HG03139 (cell line): ENCODE results near the gene DSCAML1.
"Not testable (repeated sequence)": the region's sequence is repeated elsewhere in the genome, so short reads cannot be mapped to it uniquely, and the experiment has no call there.

Experiments used
- ATAC-seq: cut with Tn5 transposase; IDR thresholded peaks from one replicate; pipeline ENCODE4 v1.9.1; 2021; ENCODE audit not compliant: unreplicated experiment

The DSCAML1 gene

GRCh38 chr11:117766026-117766425, 31.0 kb downstream of the DSCAML1 start:
- ATAC-seq: no peak

GRCh38 chr11:117765068-117765467, 31.9 kb downstream of the DSCAML1 start:
- no peak for ATAC-seq

- not testable (repeated sequence) for ATAC-seq
Observed at GRCh38 chr11:117763465-117763864, 33.6 kb downstream of the DSCAML1 start.

- no peak for ATAC-seq
Observed at GRCh38 chr11:117761993-117762392, 35.0 kb downstream of the DSCAML1 start.

GRCh38 chr11:117759305-117759704, 37.7 kb downstream of the DSCAML1 start:
- ATAC-seq: no peak

GRCh38 chr11:117754030-117754429, 43.0 kb downstream of the DSCAML1 start:
- ATAC-seq: no peak

GRCh38 chr11:117752721-117753237, 44.2 kb downstream of the DSCAML1 start:
- no peak for ATAC-seq

- ATAC-seq: no peak
Observed at GRCh38 chr11:117752071-117752470, 44.9 kb downstream of the DSCAML1 start.

GRCh38 chr11:117750916-117751662, 45.9 kb downstream of the DSCAML1 start:
- ATAC-seq: no peak

- ATAC-seq: no peak
Observed at GRCh38 chr11:117750357-117750756, 46.7 kb downstream of the DSCAML1 start.

- ATAC-seq: no peak
Observed at GRCh38 chr11:117749541-117749910, 47.5 kb downstream of the DSCAML1 start.

- ATAC-seq: no peak
Observed at GRCh38 chr11:117748771-117749540, 48.1 kb downstream of the DSCAML1 start.

- no peak for ATAC-seq
Observed at GRCh38 chr11:117747892-117748291, 49.1 kb downstream of the DSCAML1 start.

- no peak for ATAC-seq
Observed at GRCh38 chr11:117745346-117745745, 51.7 kb downstream of the DSCAML1 start.

- ATAC-seq: no peak
Observed at GRCh38 chr11:117744471-117745150, 52.4 kb downstream of the DSCAML1 start.

GRCh38 chr11:117743121-117743815, 53.7 kb downstream of the DSCAML1 start:
- no peak for ATAC-seq

GRCh38 chr11:117738246-117738957, 58.6 kb downstream of the DSCAML1 start:
- no peak for ATAC-seq

- ATAC-seq: no peak
Observed at GRCh38 chr11:117735350-117735977, 61.6 kb downstream of the DSCAML1 start.

GRCh38 chr11:117734601-117735024, 62.4 kb downstream of the DSCAML1 start:
- ATAC-seq: no peak

GRCh38 chr11:117733316-117733715, 63.7 kb downstream of the DSCAML1 start:
- no peak for ATAC-seq
